HK-2 (cell line): ENCODE measurements around the gene CALML6.

Source experiments
- DNase-seq: peaks from one replicate; pipeline ENCODE4 v3.0.0-alpha.2; 2018; ENCODE audit not compliant: unreplicated experiment

The CALML6 gene

DNA sequence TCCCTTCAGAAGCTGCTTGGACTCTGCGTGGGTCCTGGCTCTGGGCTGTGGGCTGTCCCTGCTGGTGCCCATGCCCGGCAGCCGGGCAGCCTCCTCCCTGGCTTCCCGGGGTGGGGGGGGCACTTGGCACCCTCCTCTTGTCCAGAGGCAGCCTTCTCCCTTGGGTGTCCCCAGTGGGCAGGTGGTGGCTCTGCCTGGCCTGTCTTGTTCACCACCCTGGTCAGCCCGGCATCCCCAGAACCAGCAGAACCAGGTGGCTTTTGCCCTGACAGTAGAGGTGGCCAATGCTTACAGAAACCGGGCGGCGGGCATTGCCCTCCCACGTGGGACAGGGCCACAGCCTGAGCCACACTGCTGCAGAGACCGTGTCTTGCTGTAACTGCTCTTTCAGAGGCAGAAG, 50.5 kb downstream of the CALML6 start:
- DNase-seq: no peak

GRCh38 chr1:1966071-1966740, 51.1 kb downstream of the CALML6 start:
- no peak for DNase-seq
